Caco-2 (cell line): ENCODE data around the gene TMEM62. TPM values are rescaled to one million over a fixed set of nuclear protein-coding genes. Genes with fewer than 3 reads are reported as not detected.
A peak's percentile ranks its signal among the peaks of the same experiment; 100 is the strongest.

Source experiments
- BruUV-seq: library from RNA; stranded (reverse); fragments of 400-500 nt; replicated peaks from 2 replicates; lab custom pipeline; 2021; lab: Mats Ljungman, UMichigan
- CTCF ChIA-PET: fragments of 300-600 bp; sonication (Branson Sonifier 250); formaldehyde crosslinking; loops from one replicate; lab custom pipeline; 2022; ENCODE audit warnings: antibody characterized with exemption; lab: Charles Lee
- POLR2A ChIA-PET: fragments of 300-600 bp; sonication (Branson Sonifier 250); formaldehyde crosslinking; loops from one replicate; lab custom pipeline; 2022; ENCODE audit warnings: antibody characterized with exemption; lab: Charles Lee
- DNase-seq, 2 experiments: peaks; one replicate each; pipeline versions ENCODE4 v3.0.0 to v3.0.0-alpha.2; 2020 to 2022
- H3K27me3 ChIP-seq: replicated peaks from 2 replicates; pipeline ENCODE4 v1.6.0; 2011; ENCODE audit warnings: low read length; ENCODE audit not compliant: control insufficient read depth, insufficient read depth
- H3K36me3 ChIP-seq: 2 replicates; pipeline ENCODE4 v1.5.1; 2011; ENCODE audit warnings: low read length; ENCODE audit not compliant: control insufficient read depth, insufficient read depth
- H3K4me1 ChIP-seq: fragments of 250-450 bp; sonication (Bioruptor Pico); 2 replicates; pipeline ENCODE4 v1.5.1; 2020; ENCODE audit warnings: mild to moderate bottlenecking
- H3K4me3 ChIP-seq: 2 replicates; pipeline ENCODE4 v1.5.1; 2011; ENCODE audit warnings: low read depth, mild to moderate bottlenecking, control low read depth, low read length
- H3K9me3 ChIP-seq: fragments of 250-450 bp; sonication (Bioruptor Pico); 2 replicates; pipeline ENCODE4 v1.5.1; 2020; ENCODE audit warnings: mild to moderate bottlenecking, moderate library complexity
- H3K27ac Mint-ChIP-seq: one replicate; pipeline ENCODE4 v1.8.0; 2022; ENCODE audit warnings: mixed read lengths; ENCODE audit not compliant: unreplicated experiment
- H3K27me3 Mint-ChIP-seq: one replicate; pipeline ENCODE4 v1.8.0; 2022; ENCODE audit warnings: mixed read lengths; ENCODE audit not compliant: insufficient read depth, unreplicated experiment
- H3K36me3 Mint-ChIP-seq: one replicate; pipeline ENCODE4 v1.8.0; 2022; ENCODE audit warnings: mild to moderate bottlenecking, mixed read lengths; ENCODE audit not compliant: insufficient read depth, unreplicated experiment
- H3K4me1 Mint-ChIP-seq: one replicate; pipeline ENCODE4 v1.8.0; 2022; ENCODE audit warnings: low read depth, mixed read lengths; ENCODE audit not compliant: unreplicated experiment
- H3K4me3 Mint-ChIP-seq: one replicate; pipeline ENCODE4 v1.8.0; 2022; ENCODE audit warnings: mild to moderate bottlenecking, moderate library complexity, mixed read lengths; ENCODE audit not compliant: unreplicated experiment
- H3K9me3 Mint-ChIP-seq: one replicate; pipeline ENCODE4 v1.8.0; 2022; ENCODE audit warnings: mixed read lengths; ENCODE audit not compliant: unreplicated experiment
- intact Hi-C: fragments of 100-400 bp; cut with micrococcal nuclease; formaldehyde crosslinking; loops from one replicate; pipeline ENCODE4 v1.10.0; 2022; ENCODE audit not compliant: unreplicated experiment
- total RNA-seq: library from RNA; stranded (reverse); gene quantifications from 2 replicates; pipeline ENCODE4 v1.2.3, GENCODE V29; 2022
- TF ChIP-seq, protein P1 (sequence below), 2 experiments: fragments of 200-600 bp in 1 of 2; IDR thresholded peaks; 1 replicate in 1 of 2; 2 replicates in 1 of 2; pipeline versions ENCODE4 v1.5.1 to v1.8.0; 2011 to 2022; ENCODE audit warnings: antibody characterized with exemption in 1 of 2, control low read depth in 1 of 2, inconsistent platforms in 1 of 2, low read depth in 1 of 2, low read length in 1 of 2, mild to moderate bottlenecking in 1 of 2, moderate library complexity in 1 of 2; ENCODE audit not compliant: insufficient read depth in 1 of 2, severe bottlenecking in 1 of 2, unreplicated experiment in 1 of 2

TMEM62 gene
- total RNA-seq, 1 experiment from 2014 or later: 23.7 TPM

DNA sequence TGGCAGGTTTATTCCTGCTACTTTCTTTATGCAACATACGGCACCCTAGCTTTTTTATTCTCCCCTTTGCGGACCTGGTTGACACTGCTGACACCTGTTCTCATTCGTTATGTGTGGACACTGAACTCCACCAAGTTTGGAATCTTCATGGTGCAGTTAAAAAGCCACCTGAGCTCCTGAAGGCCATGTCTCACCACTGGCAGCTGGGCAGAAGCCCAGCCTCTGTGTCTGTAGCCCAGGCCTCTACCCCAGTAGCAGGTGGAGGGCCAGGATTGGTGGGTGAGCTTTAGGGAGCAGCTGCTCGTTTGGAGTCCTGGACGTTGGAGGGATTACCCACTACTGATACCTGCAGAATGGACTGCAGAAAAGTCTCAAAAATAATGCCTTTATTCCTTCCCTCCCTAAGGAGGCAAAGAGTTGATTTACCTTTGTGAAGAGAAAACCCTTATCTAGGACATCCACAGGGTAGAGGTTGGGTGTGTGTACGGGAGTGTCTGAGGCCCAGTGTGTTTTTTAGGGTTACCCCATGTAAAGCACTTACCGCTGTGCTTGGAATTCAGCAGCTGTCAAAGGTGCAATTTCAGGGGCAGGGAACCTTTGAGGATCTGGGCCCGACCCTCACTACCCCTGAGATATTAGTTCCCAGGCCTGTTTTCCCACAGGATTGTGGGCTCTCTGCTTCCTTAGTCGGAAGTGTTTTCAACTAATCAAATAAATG lies 51.2 kb downstream of the TMEM62 start:
- BruUV-seq: no TSS peak
- ChIA-PET CTCF (no interaction called here), POLR2A (no interaction called here)
- intact Hi-C loops: loop anchor here (1.0 to 2.0 kb wide), 2 partner anchors 52 to 79 kb away; partner anchors contain the start of gene TMEM62
- Histone ChIP-seq H3K4me3 (peak overlapping the region; percentile 82), H3K4me1 (peaks cover 12% of the 10 kb centered on the region), H3K36me3 (no peaks in the 10 kb centered on the region), H3K9me3 (no peaks in the 10 kb centered on the region), H3K27me3 (no peaks in the 10 kb centered on the region)
- peak overlapping the region; percentile 93 for H3K4me3 Mint-ChIP-seq
- TF ChIP-seq, protein P1, sequence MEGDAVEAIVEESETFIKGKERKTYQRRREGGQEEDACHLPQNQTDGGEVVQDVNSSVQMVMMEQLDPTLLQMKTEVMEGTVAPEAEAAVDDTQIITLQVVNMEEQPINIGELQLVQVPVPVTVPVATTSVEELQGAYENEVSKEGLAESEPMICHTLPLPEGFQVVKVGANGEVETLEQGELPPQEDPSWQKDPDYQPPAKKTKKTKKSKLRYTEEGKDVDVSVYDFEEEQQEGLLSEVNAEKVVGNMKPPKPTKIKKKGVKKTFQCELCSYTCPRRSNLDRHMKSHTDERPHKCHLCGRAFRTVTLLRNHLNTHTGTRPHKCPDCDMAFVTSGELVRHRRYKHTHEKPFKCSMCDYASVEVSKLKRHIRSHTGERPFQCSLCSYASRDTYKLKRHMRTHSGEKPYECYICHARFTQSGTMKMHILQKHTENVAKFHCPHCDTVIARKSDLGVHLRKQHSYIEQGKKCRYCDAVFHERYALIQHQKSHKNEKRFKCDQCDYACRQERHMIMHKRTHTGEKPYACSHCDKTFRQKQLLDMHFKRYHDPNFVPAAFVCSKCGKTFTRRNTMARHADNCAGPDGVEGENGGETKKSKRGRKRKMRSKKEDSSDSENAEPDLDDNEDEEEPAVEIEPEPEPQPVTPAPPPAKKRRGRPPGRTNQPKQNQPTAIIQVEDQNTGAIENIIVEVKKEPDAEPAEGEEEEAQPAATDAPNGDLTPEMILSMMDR (IDR thresholded peaks at IDR 0.05; ENCODE audit: insufficient read depth in 1 of 2, low read depth in 1 of 2, low read length in 1 of 2, severe bottlenecking in 1 of 2, unreplicated experiment in 1 of 2): no peak
- no peaks in the 10 kb centered on the region for H3K27me3 Mint-ChIP-seq
- peaks cover 4% of the 10 kb centered on the region for H3K4me1 Mint-ChIP-seq
- H3K9me3 Mint-ChIP-seq: no peaks in the 10 kb centered on the region
- DNase-seq: no peak
- H3K36me3 Mint-ChIP-seq: peaks cover 25% of the 10 kb centered on the region
- H3K27ac Mint-ChIP-seq: no peak overlapping the region

DNA sequence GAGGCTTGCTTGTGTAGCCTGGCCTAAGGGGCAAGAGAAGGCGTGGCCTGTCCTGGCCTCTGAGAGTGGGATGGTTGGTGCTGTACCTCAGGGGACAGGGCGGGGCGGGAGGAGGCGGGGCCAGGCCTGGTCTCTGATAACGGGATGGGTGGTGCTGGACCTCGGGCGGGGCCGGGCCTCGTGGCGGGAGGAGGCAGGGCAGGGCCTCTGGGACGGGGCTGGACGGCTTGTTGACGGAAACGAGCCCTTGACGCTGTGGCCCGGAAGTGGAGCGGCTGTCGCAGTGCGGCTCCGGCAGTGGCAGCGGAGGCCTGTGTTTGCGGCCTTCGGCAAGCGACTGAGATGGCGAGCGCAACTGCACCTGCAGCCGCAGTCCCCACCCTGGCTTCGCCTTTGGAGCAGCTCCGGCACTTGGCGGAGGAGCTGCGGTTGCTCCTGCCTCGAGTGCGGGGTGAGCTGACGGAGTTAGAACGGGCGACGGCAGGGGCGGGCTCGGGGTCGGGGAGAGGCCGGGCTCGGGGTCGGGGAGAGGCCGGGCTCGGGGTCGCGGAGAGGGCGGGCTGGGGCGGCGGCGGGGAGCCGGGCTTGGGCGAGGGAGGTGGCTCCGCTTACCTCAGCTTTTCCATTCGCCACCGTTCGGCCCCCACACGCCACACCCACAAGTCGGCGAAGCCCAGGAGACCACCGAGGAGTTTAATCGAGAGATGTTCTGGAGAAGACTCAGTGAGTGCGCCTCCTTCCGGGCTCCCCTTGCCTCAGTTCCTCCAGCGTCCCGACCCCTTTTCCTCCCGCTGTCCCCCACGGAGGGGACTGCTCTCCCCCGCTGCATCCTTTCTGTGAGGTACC lies 52.0 kb downstream of the TMEM62 start, which contains the start of gene CCNDBP1:
Gene CCNDBP1, plus strand, starts transcription at position 247 of the 846 bp plus-strand sequence. Its CDS starts 96 bp downstream, at position 343.
- no peaks in the 10 kb centered on the region for H3K9me3 Mint-ChIP-seq
- intact Hi-C loops: loop anchor here (1.0 to 2.0 kb wide), 2 partner anchors 53 to 80 kb away; partner anchors contain the start of gene TMEM62
- H3K4me1 Mint-ChIP-seq: peaks cover 4% of the 10 kb centered on the region
- no peaks in the 10 kb centered on the region for H3K27me3 Mint-ChIP-seq
- ChIA-PET CTCF (interaction anchor here (1.0 kb wide), 1 partner anchor 19 kb away, joined by 3 read pairs; no protein-coding TSS in a partner anchor), POLR2A (no interaction called here)
- Histone ChIP-seq H3K9me3 (no peaks in the 10 kb centered on the region), H3K4me3 (peak within 1 kb of the TSS; percentile 82), H3K27me3 (no peaks in the 10 kb centered on the region), H3K36me3 (no peaks in the 10 kb centered on the region), H3K4me1 (peaks cover 12% of the 10 kb centered on the region)
- H3K4me3 Mint-ChIP-seq: peak within 1 kb of the TSS; percentile 93
- peaks cover 25% of the 10 kb centered on the region for H3K36me3 Mint-ChIP-seq
- TF ChIP-seq, protein P1 (IDR thresholded peaks at IDR 0.05; ENCODE audit: insufficient read depth in 1 of 2, low read depth in 1 of 2, low read length in 1 of 2, severe bottlenecking in 1 of 2, unreplicated experiment in 1 of 2): peak; percentile 42 to 55
- peak within 1 kb of the TSS; percentile 79 for H3K27ac Mint-ChIP-seq
- BruUV-seq: no TSS peak
- DNase-seq: peak; percentile 96 to 97

DNA sequence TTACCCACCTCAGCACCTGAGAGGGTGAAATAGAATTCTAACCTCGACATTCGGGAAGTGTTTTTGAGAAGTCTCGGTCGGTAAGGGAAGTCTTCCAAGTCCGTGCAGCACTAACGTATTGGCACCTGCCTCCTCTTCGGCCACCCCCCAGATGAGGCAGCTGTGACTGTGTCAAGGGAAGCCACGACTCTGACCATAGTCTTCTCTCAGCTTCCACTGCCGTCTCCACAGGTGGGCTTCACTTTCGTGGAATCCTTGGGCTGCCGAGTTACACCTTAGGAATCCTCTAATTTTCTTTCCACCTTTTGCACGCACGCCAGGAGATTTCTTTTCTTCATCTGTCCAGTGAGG lies 52.6 kb downstream of the TMEM62 start:
- Histone ChIP-seq H3K9me3 (no peaks in the 10 kb centered on the region), H3K4me3 (peak overlapping the region; percentile 82), H3K36me3 (no peaks in the 10 kb centered on the region), H3K4me1 (peaks cover 12% of the 10 kb centered on the region), H3K27me3 (no peaks in the 10 kb centered on the region)
- Mint-ChIP-seq H3K4me1 (peaks cover 4% of the 10 kb centered on the region), H3K27me3 (no peaks in the 10 kb centered on the region), H3K4me3 (peak overlapping the region; percentile 93), H3K36me3 (peaks cover 25% of the 10 kb centered on the region), H3K27ac (peak overlapping the region; percentile 79), H3K9me3 (no peaks in the 10 kb centered on the region)
- TF ChIP-seq, protein P1 (IDR thresholded peaks at IDR 0.05; ENCODE audit: insufficient read depth in 1 of 2, low read depth in 1 of 2, low read length in 1 of 2, severe bottlenecking in 1 of 2, unreplicated experiment in 1 of 2): no peak
- ChIA-PET CTCF (interaction anchor here (1.0 kb wide), 1 partner anchor 18 kb away, joined by 3 read pairs; no protein-coding TSS in a partner anchor), POLR2A (no interaction called here)
- BruUV-seq: no TSS peak
- no peak for DNase-seq
- intact Hi-C loops: no loop called here
